GM23338 (cell line): ENCODE results near the gene ELL2. TPM values are rescaled to one million over a fixed set of nuclear protein-coding genes. Genes with fewer than 3 reads are reported as not detected.

ENCODE experiments used
- ATAC-seq: fragments of 200-7000 bp; cut with Tn5 transposase; 3 replicates; pipeline ENCODE4 v1.9.1; 2020
- DNase-seq: peaks from one replicate; pipeline ENCODE4 v3.0.0-alpha.2; 2015; ENCODE audit warnings: low spot score
- H2AFZ ChIP-seq: fragments of 200-600 bp; sonication (generic); 2 replicates; pipeline ENCODE4 v1.8.0; 2016; ENCODE audit warnings: antibody characterized with exemption, mild to moderate bottlenecking, moderate library complexity
- H3F3A ChIP-seq: fragments of 200-600 bp; sonication (generic); replicated peaks from 2 replicates; pipeline ENCODE4 v1.8.0; 2017; ENCODE audit warnings: antibody characterized with exemption, mixed run types, low read depth
- H3K27ac ChIP-seq: fragments of 200-600 bp; sonication (generic); 2 replicates; pipeline ENCODE4 v1.6.1; 2016; ENCODE audit warnings: low read depth
- H3K27me3 ChIP-seq: fragments of 200-600 bp; sonication (generic); 2 replicates; pipeline ENCODE4 v1.8.0; 2016; ENCODE audit warnings: mild to moderate bottlenecking, mixed run types, moderate library complexity; ENCODE audit not compliant: insufficient read depth
- H3K36me3 ChIP-seq: fragments of 200-600 bp; sonication (generic); 2 replicates; pipeline ENCODE4 v1.8.0; 2016; ENCODE audit warnings: mild to moderate bottlenecking; ENCODE audit not compliant: insufficient read depth
- H3K4me1 ChIP-seq: fragments of 200-600 bp; sonication (generic); 2 replicates; pipeline ENCODE4 v1.8.0; 2016; ENCODE audit warnings: mild to moderate bottlenecking, moderate library complexity; ENCODE audit not compliant: insufficient read depth
- H3K4me2 ChIP-seq: fragments of 200-600 bp; sonication (generic); 2 replicates; pipeline ENCODE4 v1.7.1; 2017; ENCODE audit warnings: mixed run types
- H3K4me3 ChIP-seq: fragments of 200-600 bp; sonication (generic); 2 replicates; pipeline ENCODE4 v1.6.1; 2016; ENCODE audit warnings: mixed run types
- H3K79me2 ChIP-seq: fragments of 200-600 bp; sonication (generic); replicated peaks from 2 replicates; pipeline ENCODE4 v1.8.0; 2017; ENCODE audit warnings: mild to moderate bottlenecking; ENCODE audit not compliant: insufficient read depth
- H3K9me2 ChIP-seq: fragments of 200-600 bp; sonication (generic); 2 replicates; pipeline ENCODE4 v1.8.0; 2017; ENCODE audit not compliant: insufficient read depth
- H4K20me1 ChIP-seq: fragments of 200-600 bp; sonication (generic); replicated peaks from 2 replicates; pipeline ENCODE4 v1.8.0; 2017; ENCODE audit warnings: mild to moderate bottlenecking; ENCODE audit not compliant: insufficient read depth
- H3K27ac Mint-ChIP-seq: 2 replicates; pipeline ENCODE4 v1.8.0; 2020; ENCODE audit warnings: inconsistent platforms, mild to moderate bottlenecking, moderate library complexity, mixed read lengths
- H3K27me3 Mint-ChIP-seq: 3 replicates; pipeline ENCODE4 v1.8.0; 2022; ENCODE audit warnings: low read depth, mild to moderate bottlenecking, moderate library complexity, mixed read lengths, inconsistent platforms; ENCODE audit not compliant: insufficient read depth, poor library complexity
- H3K36me3 Mint-ChIP-seq: 3 replicates; pipeline ENCODE4 v1.8.0; 2021; ENCODE audit warnings: low read depth, mild to moderate bottlenecking, inconsistent platforms, moderate library complexity, mixed read lengths
- H3K4me1 Mint-ChIP-seq: 3 replicates; pipeline ENCODE4 v1.8.0; 2020; ENCODE audit warnings: mild to moderate bottlenecking, inconsistent platforms, mixed read lengths
- H3K4me3 Mint-ChIP-seq: 3 replicates; pipeline ENCODE4 v1.8.0; 2021; ENCODE audit warnings: moderate library complexity, mild to moderate bottlenecking, inconsistent platforms, mixed read lengths
- H3K9me3 Mint-ChIP-seq: 3 replicates; pipeline ENCODE4 v1.8.0; 2020; ENCODE audit warnings: moderate library complexity, mild to moderate bottlenecking, inconsistent platforms, mixed read lengths
- CREB1 ChIP-seq: fragments of 250-450 bp; sonication (Bioruptor Pico); IDR thresholded peaks from 2 replicates; pipeline ENCODE4 v1.5.0; 2020; ENCODE audit warnings: low read depth, mild to moderate bottlenecking, moderate library complexity
- EZH2 ChIP-seq: fragments of 200-600 bp; sonication (generic); IDR thresholded peaks from one replicate; pipeline ENCODE4 v1.8.0; 2017; ENCODE audit warnings: antibody characterized with exemption, mild to moderate bottlenecking, low read depth; ENCODE audit not compliant: unreplicated experiment
- EZH2phosphoT487 ChIP-seq: fragments of 200-600 bp; sonication (generic); IDR thresholded peaks from one replicate; pipeline ENCODE4 v1.8.1; 2018; ENCODE audit warnings: antibody characterized with exemption; ENCODE audit not compliant: unreplicated experiment
- JUNB ChIP-seq: IDR thresholded peaks from one replicate; pipeline ENCODE4 v1.6.1; 2016; ENCODE audit warnings: antibody characterized with exemption; ENCODE audit not compliant: unreplicated experiment
- NANOG ChIP-seq: IDR thresholded peaks from 2 replicates; pipeline ENCODE4 v1.6.1; 2016; ENCODE audit warnings: antibody characterized with exemption, borderline replicate concordance
- POLR2AphosphoS5 ChIP-seq: IDR thresholded peaks from 2 replicates; pipeline ENCODE4 v1.6.1; 2016; ENCODE audit warnings: antibody characterized with exemption, low read depth
- STAT1 ChIP-seq: IDR thresholded peaks from one replicate; pipeline ENCODE4 v1.6.1; 2016; ENCODE audit warnings: antibody characterized with exemption; ENCODE audit not compliant: unreplicated experiment
- ZNF114 ChIP-seq: fragments of 250-450 bp; sonication (Bioruptor Pico); IDR thresholded peaks from 2 replicates; pipeline ENCODE4 v1.5.0; 2020; ENCODE audit warnings: mild to moderate bottlenecking, moderate library complexity
- polyA plus RNA-seq: library from polyadenylated mRNA; unstranded; fragments of >200 nt; fragmentation: Nextera tagmentation; extraction: Ambion mirVana; gene quantifications from 2 replicates; pipeline ENCODE4 v1.2.1, GENCODE V29; 2016
- total RNA-seq: library from RNA; depleted of rRNA; stranded (reverse); fragments of >200 nt; shearing (Covaris generic); gene quantifications from 2 replicates; pipeline ENCODE4 v1.2.3, GENCODE V29; 2014
- TF ChIP-seq, protein P1 (sequence below): IDR thresholded peaks from 2 replicates; pipeline ENCODE4 v1.6.1; 2016; ENCODE audit warnings: antibody characterized with exemption
- TF ChIP-seq, protein P2 (sequence below): IDR thresholded peaks from one replicate; pipeline ENCODE4 v1.6.1; 2018; ENCODE audit warnings: antibody characterized with exemption; ENCODE audit not compliant: unreplicated experiment
- TF ChIP-seq, protein P3 (sequence below): fragments of 250-450 bp; sonication (Bioruptor Pico); IDR thresholded peaks from 2 replicates; pipeline ENCODE4 v1.5.0; 2020; ENCODE audit warnings: mild to moderate bottlenecking, moderate library complexity

ELL2 gene
- total and polyA plus RNA-seq, 2 experiments from 2014 or later, result 7.4 to 32.6 TPM

DNA sequence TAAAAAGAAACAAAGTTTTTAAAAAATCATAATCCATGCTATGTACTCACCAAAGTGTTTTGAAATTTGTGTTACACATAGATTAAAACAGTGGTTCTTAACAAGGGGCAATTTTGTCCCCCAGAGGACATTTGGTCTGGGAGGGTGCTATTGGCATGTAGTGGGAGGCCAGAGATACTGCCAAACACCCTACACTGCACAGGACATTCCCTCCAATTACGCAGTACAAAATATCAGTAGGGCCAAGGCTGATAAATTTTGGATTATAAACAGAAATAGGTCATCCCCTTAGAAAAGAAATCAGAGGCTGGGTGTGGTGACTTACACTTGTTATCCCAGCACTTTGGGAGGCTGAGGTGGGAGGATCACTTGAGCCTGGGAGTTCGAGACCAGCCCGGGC lies 38.9 kb downstream of the ELL2 start (continued):
- TF ChIP-seq, protein P1, sequence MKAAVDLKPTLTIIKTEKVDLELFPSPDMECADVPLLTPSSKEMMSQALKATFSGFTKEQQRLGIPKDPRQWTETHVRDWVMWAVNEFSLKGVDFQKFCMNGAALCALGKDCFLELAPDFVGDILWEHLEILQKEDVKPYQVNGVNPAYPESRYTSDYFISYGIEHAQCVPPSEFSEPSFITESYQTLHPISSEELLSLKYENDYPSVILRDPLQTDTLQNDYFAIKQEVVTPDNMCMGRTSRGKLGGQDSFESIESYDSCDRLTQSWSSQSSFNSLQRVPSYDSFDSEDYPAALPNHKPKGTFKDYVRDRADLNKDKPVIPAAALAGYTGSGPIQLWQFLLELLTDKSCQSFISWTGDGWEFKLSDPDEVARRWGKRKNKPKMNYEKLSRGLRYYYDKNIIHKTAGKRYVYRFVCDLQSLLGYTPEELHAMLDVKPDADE, result no peak
- TF ChIP-seq, protein P2, sequence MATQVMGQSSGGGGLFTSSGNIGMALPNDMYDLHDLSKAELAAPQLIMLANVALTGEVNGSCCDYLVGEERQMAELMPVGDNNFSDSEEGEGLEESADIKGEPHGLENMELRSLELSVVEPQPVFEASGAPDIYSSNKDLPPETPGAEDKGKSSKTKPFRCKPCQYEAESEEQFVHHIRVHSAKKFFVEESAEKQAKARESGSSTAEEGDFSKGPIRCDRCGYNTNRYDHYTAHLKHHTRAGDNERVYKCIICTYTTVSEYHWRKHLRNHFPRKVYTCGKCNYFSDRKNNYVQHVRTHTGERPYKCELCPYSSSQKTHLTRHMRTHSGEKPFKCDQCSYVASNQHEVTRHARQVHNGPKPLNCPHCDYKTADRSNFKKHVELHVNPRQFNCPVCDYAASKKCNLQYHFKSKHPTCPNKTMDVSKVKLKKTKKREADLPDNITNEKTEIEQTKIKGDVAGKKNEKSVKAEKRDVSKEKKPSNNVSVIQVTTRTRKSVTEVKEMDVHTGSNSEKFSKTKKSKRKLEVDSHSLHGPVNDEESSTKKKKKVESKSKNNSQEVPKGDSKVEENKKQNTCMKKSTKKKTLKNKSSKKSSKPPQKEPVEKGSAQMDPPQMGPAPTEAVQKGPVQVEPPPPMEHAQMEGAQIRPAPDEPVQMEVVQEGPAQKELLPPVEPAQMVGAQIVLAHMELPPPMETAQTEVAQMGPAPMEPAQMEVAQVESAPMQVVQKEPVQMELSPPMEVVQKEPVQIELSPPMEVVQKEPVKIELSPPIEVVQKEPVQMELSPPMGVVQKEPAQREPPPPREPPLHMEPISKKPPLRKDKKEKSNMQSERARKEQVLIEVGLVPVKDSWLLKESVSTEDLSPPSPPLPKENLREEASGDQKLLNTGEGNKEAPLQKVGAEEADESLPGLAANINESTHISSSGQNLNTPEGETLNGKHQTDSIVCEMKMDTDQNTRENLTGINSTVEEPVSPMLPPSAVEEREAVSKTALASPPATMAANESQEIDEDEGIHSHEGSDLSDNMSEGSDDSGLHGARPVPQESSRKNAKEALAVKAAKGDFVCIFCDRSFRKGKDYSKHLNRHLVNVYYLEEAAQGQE, result no peak
- TF ChIP-seq STAT1, result no peak

DNA sequence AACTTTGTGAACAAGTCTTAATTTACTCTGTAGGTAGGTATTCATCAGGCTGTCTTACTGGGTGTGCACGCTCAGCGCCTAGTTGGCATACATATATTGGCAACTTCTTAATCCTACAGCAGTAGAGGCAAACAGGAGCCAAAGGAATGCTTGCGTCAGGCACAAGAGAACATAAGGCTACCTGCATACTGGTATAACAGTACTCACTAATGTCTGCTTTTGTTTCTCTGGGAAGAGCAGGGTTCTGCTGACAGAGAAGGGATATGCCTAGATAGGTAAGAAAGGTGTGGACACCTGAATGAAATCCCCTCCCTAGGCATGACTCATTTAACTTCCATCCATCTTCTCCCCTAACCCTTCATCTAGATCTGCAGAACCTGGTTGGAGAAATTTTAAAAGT lies 40.1 kb downstream of the ELL2 start:
- Histone ChIP-seq H3K79me2 (no peaks in the 10 kb centered on the region), H3K9me2 (no peaks in the 10 kb centered on the region), H3K27me3 (no peaks in the 10 kb centered on the region), H3K36me3 (no peaks in the 10 kb centered on the region), H3F3A (no peaks in the 10 kb centered on the region), H3K27ac (no peak overlapping the region), H4K20me1 (no peaks in the 10 kb centered on the region), H3K4me1 (peaks cover 8% of the 10 kb centered on the region), H2AFZ (no peak overlapping the region), H3K4me2 (no peak overlapping the region), H3K4me3 (no peak overlapping the region)
- no peak overlapping the region for H3K4me3 Mint-ChIP-seq
- no peak overlapping the region for H3K27ac Mint-ChIP-seq
- TF ChIP-seq JUNB, result no peak
- TF ChIP-seq POLR2AphosphoS5, result no peak
- no peak for TF ChIP-seq NANOG
- no peaks in the 10 kb centered on the region; the same call in 2 of the 3 replicates for H3K9me3 Mint-ChIP-seq
- peaks cover 9% of the 10 kb centered on the region for H3K4me1 Mint-ChIP-seq
- H3K27me3 Mint-ChIP-seq, result peaks cover 2% of the 10 kb centered on the region
- H3K36me3 Mint-ChIP-seq, result peaks cover 3% of the 10 kb centered on the region; the same call in 1 of the 3 replicates
- ATAC-seq (no peak), DNase-seq (no peak)

DNA sequence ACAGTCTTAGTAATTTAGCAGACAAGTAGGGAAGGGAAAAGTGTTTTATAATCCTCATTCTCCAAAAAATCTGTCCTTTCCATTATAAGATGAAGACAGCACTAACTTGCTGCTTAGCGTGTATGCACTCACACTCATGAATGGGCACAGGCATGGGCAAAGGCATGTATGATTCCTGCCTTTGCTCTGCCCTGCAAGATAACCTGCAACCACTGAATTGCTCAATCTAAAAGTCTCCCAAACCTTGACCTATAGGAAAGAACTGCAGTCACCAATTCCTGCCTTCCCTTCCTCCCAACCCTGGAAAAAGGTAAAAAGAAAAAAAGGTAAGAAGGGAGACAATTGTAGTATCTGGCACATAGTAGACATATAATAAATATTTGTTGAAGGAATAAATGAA lies 40.8 kb downstream of the ELL2 start:
- Mint-ChIP-seq H3K36me3 (peaks cover 3% of the 10 kb centered on the region; the same call in 1 of the 3 replicates), H3K27ac (no peak overlapping the region), H3K4me3 (no peak overlapping the region), H3K4me1 (peaks cover 15% of the 10 kb centered on the region), H3K9me3 (no peaks in the 10 kb centered on the region), H3K27me3 (peaks cover 2% of the 10 kb centered on the region)
- no peak for DNase-seq
- no peak overlapping the region for H3K27ac ChIP-seq
- ATAC-seq, result no peak
- H4K20me1 ChIP-seq, result no peaks in the 10 kb centered on the region
- TF ChIP-seq CREB1 (CRISPR knock-in tag) (no peak), EZH2phosphoT487 (no peak), EZH2 (no peak), ZNF114 (no peak), POLR2AphosphoS5 (no peak)
- TF ChIP-seq, protein P3, sequence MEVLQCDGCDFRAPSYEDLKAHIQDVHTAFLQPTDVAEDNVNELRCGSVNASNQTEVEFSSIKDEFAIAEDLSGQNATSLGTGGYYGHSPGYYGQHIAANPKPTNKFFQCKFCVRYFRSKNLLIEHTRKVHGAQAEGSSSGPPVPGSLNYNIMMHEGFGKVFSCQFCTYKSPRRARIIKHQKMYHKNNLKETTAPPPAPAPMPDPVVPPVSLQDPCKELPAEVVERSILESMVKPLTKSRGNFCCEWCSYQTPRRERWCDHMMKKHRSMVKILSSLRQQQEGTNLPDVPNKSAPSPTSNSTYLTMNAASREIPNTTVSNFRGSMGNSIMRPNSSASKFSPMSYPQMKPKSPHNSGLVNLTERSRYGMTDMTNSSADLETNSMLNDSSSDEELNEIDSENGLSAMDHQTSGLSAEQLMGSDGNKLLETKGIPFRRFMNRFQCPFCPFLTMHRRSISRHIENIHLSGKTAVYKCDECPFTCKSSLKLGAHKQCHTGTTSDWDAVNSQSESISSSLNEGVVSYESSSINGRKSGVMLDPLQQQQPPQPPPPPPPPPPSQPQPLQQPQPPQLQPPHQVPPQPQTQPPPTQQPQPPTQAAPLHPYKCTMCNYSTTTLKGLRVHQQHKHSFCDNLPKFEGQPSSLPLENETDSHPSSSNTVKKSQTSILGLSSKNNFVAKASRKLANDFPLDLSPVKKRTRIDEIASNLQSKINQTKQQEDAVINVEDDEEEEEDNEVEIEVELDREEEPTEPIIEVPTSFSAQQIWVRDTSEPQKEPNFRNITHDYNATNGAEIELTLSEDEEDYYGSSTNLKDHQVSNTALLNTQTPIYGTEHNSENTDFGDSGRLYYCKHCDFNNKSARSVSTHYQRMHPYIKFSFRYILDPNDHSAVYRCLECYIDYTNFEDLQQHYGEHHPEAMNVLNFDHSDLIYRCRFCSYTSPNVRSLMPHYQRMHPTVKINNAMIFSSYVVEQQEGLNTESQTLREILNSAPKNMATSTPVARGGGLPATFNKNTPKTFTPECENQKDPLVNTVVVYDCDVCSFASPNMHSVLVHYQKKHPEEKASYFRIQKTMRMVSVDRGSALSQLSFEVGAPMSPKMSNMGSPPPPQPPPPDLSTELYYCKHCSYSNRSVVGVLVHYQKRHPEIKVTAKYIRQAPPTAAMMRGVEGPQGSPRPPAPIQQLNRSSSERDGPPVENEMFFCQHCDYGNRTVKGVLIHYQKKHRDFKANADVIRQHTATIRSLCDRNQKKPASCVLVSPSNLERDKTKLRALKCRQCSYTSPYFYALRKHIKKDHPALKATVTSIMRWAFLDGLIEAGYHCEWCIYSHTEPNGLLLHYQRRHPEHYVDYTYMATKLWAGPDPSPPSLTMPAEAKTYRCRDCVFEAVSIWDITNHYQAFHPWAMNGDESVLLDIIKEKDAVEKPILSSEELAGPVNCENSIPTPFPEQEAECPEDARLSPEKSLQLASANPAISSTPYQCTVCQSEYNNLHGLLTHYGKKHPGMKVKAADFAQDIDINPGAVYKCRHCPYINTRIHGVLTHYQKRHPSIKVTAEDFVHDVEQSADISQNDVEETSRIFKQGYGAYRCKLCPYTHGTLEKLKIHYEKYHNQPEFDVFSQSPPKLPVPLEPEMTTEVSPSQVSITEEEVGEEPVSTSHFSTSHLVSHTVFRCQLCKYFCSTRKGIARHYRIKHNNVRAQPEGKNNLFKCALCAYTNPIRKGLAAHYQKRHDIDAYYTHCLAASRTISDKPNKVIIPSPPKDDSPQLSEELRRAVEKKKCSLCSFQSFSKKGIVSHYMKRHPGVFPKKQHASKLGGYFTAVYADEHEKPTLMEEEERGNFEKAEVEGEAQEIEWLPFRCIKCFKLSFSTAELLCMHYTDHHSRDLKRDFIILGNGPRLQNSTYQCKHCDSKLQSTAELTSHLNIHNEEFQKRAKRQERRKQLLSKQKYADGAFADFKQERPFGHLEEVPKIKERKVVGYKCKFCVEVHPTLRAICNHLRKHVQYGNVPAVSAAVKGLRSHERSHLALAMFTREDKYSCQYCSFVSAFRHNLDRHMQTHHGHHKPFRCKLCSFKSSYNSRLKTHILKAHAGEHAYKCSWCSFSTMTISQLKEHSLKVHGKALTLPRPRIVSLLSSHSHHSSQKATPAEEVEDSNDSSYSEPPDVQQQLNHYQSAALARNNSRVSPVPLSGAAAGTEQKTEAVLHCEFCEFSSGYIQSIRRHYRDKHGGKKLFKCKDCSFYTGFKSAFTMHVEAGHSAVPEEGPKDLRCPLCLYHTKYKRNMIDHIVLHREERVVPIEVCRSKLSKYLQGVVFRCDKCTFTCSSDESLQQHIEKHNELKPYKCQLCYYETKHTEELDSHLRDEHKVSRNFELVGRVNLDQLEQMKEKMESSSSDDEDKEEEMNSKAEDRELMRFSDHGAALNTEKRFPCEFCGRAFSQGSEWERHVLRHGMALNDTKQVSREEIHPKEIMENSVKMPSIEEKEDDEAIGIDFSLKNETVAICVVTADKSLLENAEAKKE (CRISPR knock-in tag), result no peak
- no peaks in the 10 kb centered on the region for H3K36me3 ChIP-seq
- H3K4me1 ChIP-seq, result peaks cover 9% of the 10 kb centered on the region
- no peak overlapping the region for H3K4me2 ChIP-seq
- no peak overlapping the region for H2AFZ ChIP-seq
- H3K4me3 ChIP-seq, result no peak overlapping the region
- no peaks in the 10 kb centered on the region for H3K27me3 ChIP-seq
- no peaks in the 10 kb centered on the region for H3K79me2 ChIP-seq
- H3F3A ChIP-seq, result no peaks in the 10 kb centered on the region
- no peaks in the 10 kb centered on the region for H3K9me2 ChIP-seq
